Measurements from ENCODE around the gene GRAMD4. TPM values are rescaled to one million over a fixed set of nuclear protein-coding genes. Genes with fewer than 3 reads are reported as not detected.

GRAMD4 gene
- total RNA-seq, 2 donors from 2014 or later: 38.0 to 43.3 TPM

DNA sequence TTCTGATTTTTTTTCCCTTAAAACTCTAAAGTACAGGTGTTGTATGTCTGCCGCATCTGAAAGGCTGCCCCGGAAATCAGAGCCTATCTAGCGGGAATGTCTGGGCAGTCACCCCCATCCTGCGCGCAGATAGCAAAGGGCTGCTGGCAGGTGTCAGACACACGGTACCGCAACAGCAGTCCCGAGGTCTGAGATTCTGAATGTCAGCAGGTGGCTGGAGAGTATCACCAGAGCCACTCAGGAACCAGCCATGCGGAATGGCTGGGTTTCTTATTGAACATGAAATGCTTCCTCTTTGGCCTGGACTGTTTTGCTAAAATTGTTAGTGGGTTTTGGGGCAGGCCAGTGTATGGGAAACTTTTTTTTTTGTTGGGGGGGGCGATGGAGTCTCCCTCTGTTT, 64.5 kb downstream of the GRAMD4 start:
- TF ChIP-seq, protein P1, sequence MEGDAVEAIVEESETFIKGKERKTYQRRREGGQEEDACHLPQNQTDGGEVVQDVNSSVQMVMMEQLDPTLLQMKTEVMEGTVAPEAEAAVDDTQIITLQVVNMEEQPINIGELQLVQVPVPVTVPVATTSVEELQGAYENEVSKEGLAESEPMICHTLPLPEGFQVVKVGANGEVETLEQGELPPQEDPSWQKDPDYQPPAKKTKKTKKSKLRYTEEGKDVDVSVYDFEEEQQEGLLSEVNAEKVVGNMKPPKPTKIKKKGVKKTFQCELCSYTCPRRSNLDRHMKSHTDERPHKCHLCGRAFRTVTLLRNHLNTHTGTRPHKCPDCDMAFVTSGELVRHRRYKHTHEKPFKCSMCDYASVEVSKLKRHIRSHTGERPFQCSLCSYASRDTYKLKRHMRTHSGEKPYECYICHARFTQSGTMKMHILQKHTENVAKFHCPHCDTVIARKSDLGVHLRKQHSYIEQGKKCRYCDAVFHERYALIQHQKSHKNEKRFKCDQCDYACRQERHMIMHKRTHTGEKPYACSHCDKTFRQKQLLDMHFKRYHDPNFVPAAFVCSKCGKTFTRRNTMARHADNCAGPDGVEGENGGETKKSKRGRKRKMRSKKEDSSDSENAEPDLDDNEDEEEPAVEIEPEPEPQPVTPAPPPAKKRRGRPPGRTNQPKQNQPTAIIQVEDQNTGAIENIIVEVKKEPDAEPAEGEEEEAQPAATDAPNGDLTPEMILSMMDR (conservative IDR thresholded peaks at IDR 0.05): no peak
- no peak overlapping the region for H3K4me3 Mint-ChIP-seq
- WGBS, 2 experiments (ENCODE audit: insufficient coverage in 1 of 2, insufficient read length in 1 of 2): 96 to 97% methylated on average over 4 to 10 of the region's 10 CpGs

DNA sequence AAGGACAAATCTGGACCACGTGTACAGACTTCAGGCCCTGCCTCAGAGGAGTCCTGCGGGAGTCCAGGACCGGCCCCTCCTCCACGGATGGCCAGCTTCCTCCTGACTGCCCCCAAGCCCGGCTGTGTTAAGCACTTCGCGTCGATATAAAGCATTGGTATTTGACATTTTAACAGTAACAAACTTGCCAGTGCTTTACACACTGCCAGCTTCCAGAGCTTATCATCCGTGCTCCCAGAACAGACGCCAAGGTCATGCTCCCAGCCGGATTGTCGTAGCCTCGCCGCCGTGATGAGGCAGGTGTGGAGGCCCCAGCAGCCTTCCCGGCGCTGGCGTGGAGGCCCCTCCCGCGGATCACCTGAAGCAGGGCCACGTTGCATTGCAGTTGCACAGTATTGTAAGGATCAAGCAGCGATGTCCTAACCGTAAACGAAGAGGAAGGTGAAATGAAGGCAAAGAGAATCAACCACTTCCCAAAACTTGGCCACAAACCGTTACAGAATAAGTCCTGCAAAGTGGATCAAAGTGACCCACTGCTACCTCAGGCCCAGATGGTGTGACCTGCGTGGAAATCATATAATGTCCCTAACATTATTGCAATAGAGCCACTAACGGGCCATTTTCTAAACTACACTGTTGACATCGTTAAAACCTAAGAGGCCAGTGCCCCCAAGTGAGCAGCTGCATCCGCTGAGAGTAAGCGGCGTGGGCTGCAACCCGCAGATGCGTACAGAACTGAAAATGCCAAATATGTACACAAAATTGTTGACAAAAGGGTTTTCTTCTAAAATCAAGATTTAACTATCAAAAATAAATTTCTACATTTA, 66.2 kb downstream of the GRAMD4 start:
- Mint-ChIP-seq H3K4me1 (peaks cover 3% of the 10 kb centered on the region), H3K27ac (no peak overlapping the region), H3K27me3 (ENCODE audit: insufficient read depth) (no peaks in the 10 kb centered on the region), H3K4me3 (no peak overlapping the region), H3K9me3 (no peaks in the 10 kb centered on the region), H3K36me3 (ENCODE audit: low read depth) (peaks cover 39% of the 10 kb centered on the region)
- Histone ChIP-seq H3K9me3 (ENCODE audit: control insufficient read depth, low read length) (no peaks in the 10 kb centered on the region), H3K36me3 (ENCODE audit: control insufficient read depth, insufficient read depth, low read length) (peaks cover 36% of the 10 kb centered on the region), H3K27me3 (ENCODE audit: control insufficient read depth, insufficient read depth, low read length, poor library complexity, severe bottlenecking) (no peaks in the 10 kb centered on the region), H3K4me1 (ENCODE audit: control insufficient read depth, insufficient read depth, low read length) (no peaks in the 10 kb centered on the region), H3K27ac (ENCODE audit: low read depth, low read length) (no peak overlapping the region), H3K4me3 (ENCODE audit: low read length) (no peak overlapping the region), H3K9ac (ENCODE audit: extremely low read depth, low read length, poor library complexity, severe bottlenecking) (no peak overlapping the region)
- TF ChIP-seq, protein P1 (conservative IDR thresholded peaks at IDR 0.05): no peak
- WGBS, 2 experiments (ENCODE audit: insufficient coverage in 1 of 2, insufficient read length in 1 of 2): 93 to 95% methylated on average over 30 to 33 of the region's 33 CpGs
- DNase-seq: no peak

More for the DNA sequence above, 64.5 kb downstream of the GRAMD4 start:
- peaks cover 3% of the 10 kb centered on the region for H3K4me1 Mint-ChIP-seq
- peaks cover 30% of the 10 kb centered on the region for H3K36me3 Mint-ChIP-seq (ENCODE audit: low read depth)
- Histone ChIP-seq H3K9ac (ENCODE audit: extremely low read depth, low read length, poor library complexity, severe bottlenecking) (no peak overlapping the region), H3K27ac (ENCODE audit: low read depth, low read length) (no peak overlapping the region), H3K9me3 (ENCODE audit: control insufficient read depth, low read length) (no peaks in the 10 kb centered on the region), H3K36me3 (ENCODE audit: control insufficient read depth, insufficient read depth, low read length) (peaks cover 19% of the 10 kb centered on the region), H3K27me3 (ENCODE audit: control insufficient read depth, insufficient read depth, low read length, poor library complexity, severe bottlenecking) (no peaks in the 10 kb centered on the region), H3K4me3 (ENCODE audit: low read length) (no peak overlapping the region), H3K4me1 (ENCODE audit: control insufficient read depth, insufficient read depth, low read length) (no peaks in the 10 kb centered on the region)
- no peaks in the 10 kb centered on the region for H3K27me3 Mint-ChIP-seq (ENCODE audit: insufficient read depth)
- H3K9me3 Mint-ChIP-seq: no peaks in the 10 kb centered on the region
- H3K27ac Mint-ChIP-seq: peak overlapping the region; percentile 61
- DNase-seq: no peak

DNA sequence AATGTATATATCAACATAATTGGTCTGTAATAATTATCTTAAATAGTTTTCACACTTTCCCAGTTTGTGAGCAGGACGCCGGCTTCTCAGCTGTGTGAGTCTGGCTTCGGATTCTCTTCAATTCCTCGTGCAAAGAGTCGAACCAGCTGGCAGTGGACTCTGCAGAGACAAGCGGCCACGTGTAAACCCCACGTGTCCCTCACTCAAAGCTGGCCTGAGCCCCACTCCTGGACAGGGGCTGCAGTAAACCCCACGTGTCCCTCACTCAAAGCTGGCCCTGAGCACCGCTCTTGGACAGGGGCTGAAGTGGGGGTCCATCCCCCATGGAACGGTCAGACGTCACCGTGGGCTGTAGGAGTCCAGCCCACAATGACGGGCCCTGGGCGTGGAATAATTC, 66.9 kb downstream of the GRAMD4 start:
- TF ChIP-seq, protein P1 (conservative IDR thresholded peaks at IDR 0.05): no peak
- WGBS, 2 experiments (ENCODE audit: insufficient coverage in 1 of 2, insufficient read length in 1 of 2): 96 to 97% methylated on average over 15 of the region's 15 CpGs
- H3K4me3 Mint-ChIP-seq: no peak overlapping the region
- H3K36me3 Mint-ChIP-seq (ENCODE audit: low read depth): peaks cover 44% of the 10 kb centered on the region
- no peak overlapping the region for H3K27ac Mint-ChIP-seq
- no peaks in the 10 kb centered on the region for H3K27me3 Mint-ChIP-seq (ENCODE audit: insufficient read depth)
- H3K27me3 ChIP-seq (ENCODE audit: control insufficient read depth, insufficient read depth, low read length, poor library complexity, severe bottlenecking): no peaks in the 10 kb centered on the region
- H3K4me3 ChIP-seq (ENCODE audit: low read length): no peak overlapping the region
- no peak overlapping the region for H3K9ac ChIP-seq (ENCODE audit: extremely low read depth, low read length, poor library complexity, severe bottlenecking)
- no peaks in the 10 kb centered on the region for H3K9me3 Mint-ChIP-seq
- no peaks in the 10 kb centered on the region for H3K9me3 ChIP-seq (ENCODE audit: control insufficient read depth, low read length)
- peaks cover 3% of the 10 kb centered on the region for H3K4me1 Mint-ChIP-seq
- H3K4me1 ChIP-seq (ENCODE audit: control insufficient read depth, insufficient read depth, low read length): no peaks in the 10 kb centered on the region
- H3K27ac ChIP-seq (ENCODE audit: low read depth, low read length): no peak overlapping the region
- peaks cover 42% of the 10 kb centered on the region for H3K36me3 ChIP-seq (ENCODE audit: control insufficient read depth, insufficient read depth, low read length)
- no peak for DNase-seq
